ENCODE data around the gene SAAL1. TPM values are rescaled to one million over a fixed set of nuclear protein-coding genes. Genes with fewer than 3 reads are reported as not detected.

Gene SAAL1
- total RNA-seq, 1 experiment from 2014 or later = 41.2 TPM

- intact Hi-C loops (cut with micrococcal nuclease) = no loop called here
- H4K20me1 ChIP-seq (ENCODE audit: insufficient read depth) = no peaks in the 10 kb centered on the region
- no peak overlapping the region for H3K4me2 ChIP-seq (ENCODE audit: low read length)
- no peak for DNase-seq (ENCODE audit: low read depth, low spot score)
- peaks cover 23% of the 10 kb centered on the region for H3K79me2 ChIP-seq (ENCODE audit: insufficient read depth, low read length)
- peaks cover 19 to 33% of the 10 kb centered on the region in 2 experiments for H3K36me3 ChIP-seq (ENCODE audit: control insufficient read depth in 1 of 2, insufficient read depth in 2 of 2, low read length in 2 of 2)
- ChIA-PET CTCF (interaction anchor here (0.8 kb wide), 1 partner anchor 12 kb away, joined by 4 read pairs; the partner anchor contains the start of gene SAAL1), RAD21 (ENCODE audit: low non-redundant PET in 1 of 2, low total read pairs in 2 of 2, uncharacterized antibody in 2 of 2, unreplicated experiment in 2 of 2) (no interaction called here), POLR2A (no interaction called here)
- no peak for TF ChIP-seq CTCF (IDR thresholded peaks at IDR 0.05 in 2 of 3, conservative IDR thresholded peaks at IDR 0.05 in 1 of 3; ENCODE audit: borderline replicate concordance in 1 of 3, insufficient read depth in 1 of 3, low read depth in 2 of 3, low read length in 2 of 3)
- no peak for TF ChIP-seq CBX3 (IDR thresholded peaks at IDR 0.05; ENCODE audit: low read depth)
- TF ChIP-seq JUND (IDR thresholded peaks at IDR 0.05) = no peak
- TF ChIP-seq EGR1 (IDR thresholded peaks at IDR 0.05; ENCODE audit: low read depth) = no peak
- TF ChIP-seq ELF1 (IDR thresholded peaks at IDR 0.05; ENCODE audit: borderline replicate concordance, low read depth) = no peak
- TF ChIP-seq TCF7L2 (IDR thresholded peaks at IDR 0.05; ENCODE audit: borderline replicate concordance, extremely low read depth, insufficient read depth, insufficient read length) = no peak
- no peak for TF ChIP-seq ATF3 (IDR thresholded peaks at IDR 0.05)
- no peak for TF ChIP-seq YY1 (IDR thresholded peaks at IDR 0.05; ENCODE audit: extremely low read depth, insufficient replicate concordance, low read depth, low read length)
- TF ChIP-seq ZFX (IDR thresholded peaks at IDR 0.05) = no peak
- TF ChIP-seq EZH2 (IDR thresholded peaks at IDR 0.05) = no peak
- TF ChIP-seq MAX (IDR thresholded peaks at IDR 0.05) = no peak
- no peak for TF ChIP-seq FOSL1 (IDR thresholded peaks at IDR 0.05; ENCODE audit: low read depth)
- no peak for TF ChIP-seq SIN3A (IDR thresholded peaks at IDR 0.05; ENCODE audit: low read depth)
- no peak for TF ChIP-seq RAD21 (IDR thresholded peaks at IDR 0.05; ENCODE audit: low read depth)
- no peak for TF ChIP-seq CEBPB (IDR thresholded peaks at IDR 0.05; ENCODE audit: low read depth)
- TF ChIP-seq POLR2A (IDR thresholded peaks at IDR 0.05; ENCODE audit: borderline replicate concordance, extremely low read depth, insufficient read depth, insufficient read length) = no peak
- TF ChIP-seq POLR2AphosphoS5 (IDR thresholded peaks at IDR 0.05; ENCODE audit: low read depth, low read length) = no peak
- no peak for TF ChIP-seq REST (IDR thresholded peaks at IDR 0.05; ENCODE audit: low read depth)
- no peak for TF ChIP-seq SP1 (IDR thresholded peaks at IDR 0.05; ENCODE audit: low read depth)
- no TSS peak for BruUV-seq (replicated peaks)
- no peak for ATAC-seq
- H3K4me1 ChIP-seq (ENCODE audit: control insufficient read depth in 1 of 2, insufficient read depth in 2 of 2, low read length in 2 of 2) = no peaks in the 10 kb centered on the region
- no peaks in the 10 kb centered on the region for H3K27me3 ChIP-seq (ENCODE audit: insufficient read depth, low read length)
- H3K4me3 ChIP-seq (replicated peaks in 1 of 2; ENCODE audit: low read depth in 1 of 2, low read length in 2 of 2) = no peak overlapping the region
- no peak overlapping the region for H2AFZ ChIP-seq (ENCODE audit: low read depth, low read length, poor library complexity, severe bottlenecking)
- no peak overlapping the region for H3K27ac ChIP-seq (ENCODE audit: low read depth, low read length)
- H3K9me3 ChIP-seq (ENCODE audit: control insufficient read depth in 1 of 2, insufficient read depth in 1 of 2, low read depth in 1 of 2, low read length in 2 of 2) = no peaks in the 10 kb centered on the region
- H3K9ac ChIP-seq (ENCODE audit: low read length) = no peak overlapping the region
- H3K9me2 ChIP-seq (ENCODE audit: insufficient read depth) = no peaks in the 10 kb centered on the region
Observed at GRCh38 chr11:18093959-18094358, 11.9 kb downstream of the SAAL1 start.

Data from HCT116 (cell line).